CD4-positive, alpha-beta T cell (primary cell): ENCODE data around the gene TRAPPC2. TPM values are rescaled to one million over a fixed set of nuclear protein-coding genes. Genes with fewer than 3 reads are reported as not detected.

Experiments
- ATAC-seq: fragments of 200-7000 bp; cut with Tn5 transposase; one replicate; pipeline ENCODE4 v1.10.0; 2022; ENCODE audit warnings: mild to moderate bottlenecking; ENCODE audit not compliant: poor library complexity
- CTCF ChIA-PET: fragments of 350-600 bp; sonication (Branson Sonifier 250); formaldehyde crosslinking; loops from one replicate; lab custom pipeline; 2021; ENCODE audit warnings: antibody characterized with exemption, inconsistent platforms; lab: Charles Lee
- POLR2A ChIA-PET: fragments of 350-600 bp; sonication (Branson Sonifier 250); formaldehyde crosslinking; loops from one replicate; lab custom pipeline; 2021; ENCODE audit warnings: antibody characterized with exemption, inconsistent platforms; lab: Charles Lee
- DNase-seq, 14 experiments: peaks; one replicate each; pipeline ENCODE4 v3.0.0-alpha.2; 2013 to 2020; ENCODE audit warnings: mixed read lengths in 2 of 14
- H3K27ac ChIP-seq, 2 donors: one replicate each; pipeline versions ENCODE4 v1.5.1 to v1.7.0; 2013; ENCODE audit warnings: low read length in 2 of 2, low read depth in 1 of 2, mild to moderate bottlenecking in 1 of 2
- H3K27me3 ChIP-seq, 2 experiments: 1 replicate in 1 of 2; 2 replicates in 1 of 2; pipeline versions ENCODE4 v1.6.1 to v1.7.0; 2013; ENCODE audit warnings: low read length in 2 of 2, control low read depth in 1 of 2, mild to moderate bottlenecking in 1 of 2, moderate library complexity in 1 of 2; ENCODE audit not compliant: insufficient read depth in 2 of 2, control insufficient read depth in 1 of 2
- H3K36me3 ChIP-seq: one replicate; pipeline ENCODE4 v1.6.1; 2013; ENCODE audit warnings: low read length, control low read depth; ENCODE audit not compliant: insufficient read depth
- H3K4me1 ChIP-seq: one replicate; pipeline ENCODE4 v1.6.1; 2013; ENCODE audit warnings: low read length, control low read depth; ENCODE audit not compliant: insufficient read depth
- H3K4me3 ChIP-seq: one replicate; pipeline ENCODE4 v1.5.1; 2013; ENCODE audit warnings: mild to moderate bottlenecking, low read length, moderate library complexity
- H3K9me3 ChIP-seq, 2 experiments: 1 replicate in 1 of 2; 2 replicates in 1 of 2; pipeline versions ENCODE4 v1.6.1 to v1.7.0; 2013; ENCODE audit warnings: low read length in 2 of 2, mild to moderate bottlenecking in 2 of 2, control low read depth in 1 of 2, moderate library complexity in 1 of 2; ENCODE audit not compliant: control insufficient read depth in 1 of 2, insufficient read depth in 1 of 2
- H3K27ac Mint-ChIP-seq: one replicate; pipeline ENCODE4 v1.8.0; 2020; ENCODE audit warnings: mixed read lengths
- H3K27me3 Mint-ChIP-seq: one replicate; pipeline ENCODE4 v1.8.0; 2021; ENCODE audit warnings: mixed read lengths
- H3K36me3 Mint-ChIP-seq: one replicate; pipeline ENCODE4 v1.8.0; 2021; ENCODE audit warnings: low read depth, mixed read lengths
- H3K4me1 Mint-ChIP-seq: one replicate; pipeline ENCODE4 v1.8.0; 2021; ENCODE audit warnings: low read depth, mixed read lengths
- H3K4me3 Mint-ChIP-seq: one replicate; pipeline ENCODE4 v1.8.0; 2020; ENCODE audit warnings: mild to moderate bottlenecking, mixed read lengths
- H3K9me3 Mint-ChIP-seq: one replicate; pipeline ENCODE4 v1.8.0; 2020; ENCODE audit warnings: mixed read lengths
- CTCF ChIP-seq: fragments of 200-600 bp; IDR thresholded peaks from one replicate; pipeline ENCODE4 v1.8.0; 2022; ENCODE audit warnings: antibody characterized with exemption, mild to moderate bottlenecking
- intact Hi-C, 2 experiments: fragments of 100-400 bp; cut with DNase I in 1 of 2; cut with micrococcal nuclease in 1 of 2; formaldehyde crosslinking; loops; one replicate each; pipeline versions ENCODE4 v1.15.1 to v1.9.0; 2023 to 2025; cut with DNase I, micrococcal nuclease
- total RNA-seq, 174 experiments: library from RNA in 2 of 174; stranded (reverse) in 2 of 174; gene quantifications; one replicate each; pipeline ENCODE4 v1.2.3 and lab custom pipeline; 2021 to 2026

The TRAPPC2 gene
- total RNA-seq, 2 experiments from 2014 or later, result 21.4 to 22.3 TPM

GRCh38 chrX:13760426-13760825 lies 26.0 kb upstream of the TRAPPC2 start:
- Mint-ChIP-seq H3K9me3 (no peaks in the 10 kb centered on the region), H3K4me1 (peaks cover 1% of the 10 kb centered on the region), H3K27ac (no peak overlapping the region), H3K27me3 (no peaks in the 10 kb centered on the region), H3K36me3 (peaks cover 79% of the 10 kb centered on the region), H3K4me3 (no peak overlapping the region)
- CTCF ChIA-PET, result no interaction called here
- no peaks in the 10 kb centered on the region for H3K27me3 ChIP-seq
- H3K4me3 ChIP-seq, result no peak overlapping the region
- intact Hi-C loops, result no loop called here
- no peak for DNase-seq
- no peak overlapping the region for H3K27ac ChIP-seq
- no peaks in the 10 kb centered on the region for H3K4me1 ChIP-seq
- POLR2A ChIA-PET, result no interaction called here
- H3K9me3 ChIP-seq, result no peaks in the 10 kb centered on the region
- H3K36me3 ChIP-seq, result peaks cover 93% of the 10 kb centered on the region
- no peak for TF ChIP-seq CTCF
- no peak for ATAC-seq

- no peak overlapping the region for H3K27ac Mint-ChIP-seq
- H3K4me3 ChIP-seq, result no peak overlapping the region
- CTCF ChIA-PET, result no interaction called here
Measured at GRCh38 chrX:13759152-13759718, 24.8 kb upstream of the TRAPPC2 start.

GRCh38 chrX:13756381-13756780 lies 22.0 kb upstream of the TRAPPC2 start:
- intact Hi-C loops, result loop anchor here (5.0 to 10.0 kb wide), 2 partner anchors 249 to 1568 kb away; no protein-coding TSS in a partner anchor
- no peaks in the 10 kb centered on the region for H3K9me3 Mint-ChIP-seq
- Histone ChIP-seq H3K27ac (no peak overlapping the region), H3K9me3 (no peaks in the 10 kb centered on the region), H3K27me3 (no peaks in the 10 kb centered on the region), H3K36me3 (peaks cover 66% of the 10 kb centered on the region), H3K4me1 (no peaks in the 10 kb centered on the region), H3K4me3 (no peak overlapping the region)
- CTCF ChIA-PET, result interaction anchor here (0.7 kb wide), 1 partner anchor 1157 kb away, joined by 3 read pairs; no protein-coding TSS in a partner anchor
- ATAC-seq (no peak), DNase-seq (no peak)
- TF ChIP-seq CTCF, result no peak
- H3K27ac Mint-ChIP-seq, result no peak overlapping the region
- no peak overlapping the region for H3K4me3 Mint-ChIP-seq
- H3K27me3 Mint-ChIP-seq, result no peaks in the 10 kb centered on the region
- POLR2A ChIA-PET, result no interaction called here
- peaks cover 17% of the 10 kb centered on the region for H3K4me1 Mint-ChIP-seq
- peaks cover 75% of the 10 kb centered on the region for H3K36me3 Mint-ChIP-seq

More at GRCh38 chrX:13759152-13759718, 24.8 kb upstream of the TRAPPC2 start:
- Histone ChIP-seq H3K36me3 (peaks cover 81% of the 10 kb centered on the region), H3K9me3 (no peaks in the 10 kb centered on the region), H3K27ac (no peak overlapping the region), H3K4me1 (no peaks in the 10 kb centered on the region), H3K27me3 (no peaks in the 10 kb centered on the region)
- DNase-seq, result no peak
- POLR2A ChIA-PET, result no interaction called here
- no peak for ATAC-seq
- peaks cover 10% of the 10 kb centered on the region for H3K4me1 Mint-ChIP-seq
- intact Hi-C loops, result loop anchor here (5.0 to 10.0 kb wide), 2 partner anchors 252 to 1566 kb away; no protein-coding TSS in a partner anchor
- H3K9me3 Mint-ChIP-seq, result no peaks in the 10 kb centered on the region
- no peak overlapping the region for H3K4me3 Mint-ChIP-seq
- TF ChIP-seq CTCF, result no peak
- peaks cover 79% of the 10 kb centered on the region for H3K36me3 Mint-ChIP-seq
- no peaks in the 10 kb centered on the region for H3K27me3 Mint-ChIP-seq
